Kidney epithelial cell (primary cell): ENCODE results near the gene WBP4. TPM values are rescaled to one million over a fixed set of nuclear protein-coding genes. Genes with fewer than 3 reads are reported as not detected.

Source experiments
- DNase-seq: peaks from one replicate; pipeline ENCODE4 v3.0.0-alpha.2; 2010; ENCODE audit warnings: low read depth
- H3K27me3 ChIP-seq: 2 replicates; pipeline ENCODE4 v1.6.0; 2011; ENCODE audit warnings: low read length; ENCODE audit not compliant: control insufficient read depth, insufficient read depth
- H3K36me3 ChIP-seq: 2 replicates; pipeline ENCODE4 v1.5.1; 2011; ENCODE audit warnings: low read length; ENCODE audit not compliant: control insufficient read depth, insufficient read depth
- H3K4me3 ChIP-seq: 2 replicates; pipeline ENCODE4 v1.5.1; 2011; ENCODE audit warnings: low read depth, mild to moderate bottlenecking, control low read depth, low read length
- total RNA-seq: library from RNA; depleted of rRNA; stranded (reverse); fragments of >200 nt; gene quantifications from 2 replicates; pipeline ENCODE4 v1.2.3, GENCODE V29; 2015
- TF ChIP-seq, protein P1 (sequence below): IDR thresholded peaks from 2 replicates; pipeline ENCODE4 v1.5.1; 2011; ENCODE audit warnings: mild to moderate bottlenecking, moderate library complexity, low read length, control low read depth, inconsistent platforms; ENCODE audit not compliant: insufficient read depth, poor library complexity, severe bottlenecking

WBP4 gene, protein sequence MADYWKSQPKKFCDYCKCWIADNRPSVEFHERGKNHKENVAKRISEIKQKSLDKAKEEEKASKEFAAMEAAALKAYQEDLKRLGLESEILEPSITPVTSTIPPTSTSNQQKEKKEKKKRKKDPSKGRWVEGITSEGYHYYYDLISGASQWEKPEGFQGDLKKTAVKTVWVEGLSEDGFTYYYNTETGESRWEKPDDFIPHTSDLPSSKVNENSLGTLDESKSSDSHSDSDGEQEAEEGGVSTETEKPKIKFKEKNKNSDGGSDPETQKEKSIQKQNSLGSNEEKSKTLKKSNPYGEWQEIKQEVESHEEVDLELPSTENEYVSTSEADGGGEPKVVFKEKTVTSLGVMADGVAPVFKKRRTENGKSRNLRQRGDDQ
- 10.5 and 13.8 TPM in 2 replicates for total RNA-seq

DNA sequence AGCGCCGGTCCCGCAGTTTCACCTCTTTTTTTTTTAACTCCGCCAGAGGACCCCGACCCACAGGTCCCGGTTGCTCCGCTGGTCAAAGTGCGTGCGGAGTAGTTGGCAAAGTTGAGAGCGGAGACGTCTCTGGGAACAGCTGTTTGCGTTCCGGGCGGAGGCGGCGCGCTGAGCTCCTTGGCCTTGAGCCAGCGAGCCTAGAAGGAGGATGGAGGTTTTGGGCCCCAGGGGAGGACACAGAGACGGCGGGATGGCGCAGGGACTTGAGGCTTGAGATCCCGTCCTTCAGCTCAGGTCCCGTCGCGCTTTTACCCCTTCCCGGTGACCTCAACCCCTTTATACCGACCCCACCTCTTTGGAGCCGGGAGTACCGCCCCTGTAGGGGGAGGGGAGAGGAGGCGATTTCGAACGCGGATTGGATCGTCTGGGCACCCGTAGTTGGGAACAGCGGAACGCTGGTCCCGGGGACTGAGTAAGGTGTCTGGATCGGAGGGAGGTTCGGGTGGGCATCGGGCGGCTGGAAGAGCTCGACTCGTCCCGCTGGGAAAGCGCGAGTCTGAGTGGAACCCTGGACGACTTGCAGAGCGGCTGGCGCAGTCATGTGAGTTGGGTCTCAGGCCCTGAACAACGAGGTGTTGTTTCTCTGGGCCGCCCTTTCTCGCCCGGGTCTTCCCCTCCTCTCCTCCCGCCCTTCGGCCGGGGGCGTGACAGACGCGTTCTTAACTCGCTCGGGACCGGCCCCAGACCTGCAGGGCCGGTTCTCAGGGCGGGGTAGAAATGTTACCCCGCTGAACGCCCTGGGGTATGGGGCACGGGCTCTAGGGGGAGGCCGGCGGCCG, at the start of gene WBP4:
WBP4 (plus strand) TSS at position 435 of the 839 bp plus-strand sequence; CDS start at position 600, 165 bp downstream.
- no peaks in the 10 kb centered on the region for H3K36me3 ChIP-seq
- no peak for DNase-seq
- peak within 1 kb of the TSS; percentile 82 for H3K4me3 ChIP-seq
- no peaks in the 10 kb centered on the region for H3K27me3 ChIP-seq
- TF ChIP-seq, protein P1, sequence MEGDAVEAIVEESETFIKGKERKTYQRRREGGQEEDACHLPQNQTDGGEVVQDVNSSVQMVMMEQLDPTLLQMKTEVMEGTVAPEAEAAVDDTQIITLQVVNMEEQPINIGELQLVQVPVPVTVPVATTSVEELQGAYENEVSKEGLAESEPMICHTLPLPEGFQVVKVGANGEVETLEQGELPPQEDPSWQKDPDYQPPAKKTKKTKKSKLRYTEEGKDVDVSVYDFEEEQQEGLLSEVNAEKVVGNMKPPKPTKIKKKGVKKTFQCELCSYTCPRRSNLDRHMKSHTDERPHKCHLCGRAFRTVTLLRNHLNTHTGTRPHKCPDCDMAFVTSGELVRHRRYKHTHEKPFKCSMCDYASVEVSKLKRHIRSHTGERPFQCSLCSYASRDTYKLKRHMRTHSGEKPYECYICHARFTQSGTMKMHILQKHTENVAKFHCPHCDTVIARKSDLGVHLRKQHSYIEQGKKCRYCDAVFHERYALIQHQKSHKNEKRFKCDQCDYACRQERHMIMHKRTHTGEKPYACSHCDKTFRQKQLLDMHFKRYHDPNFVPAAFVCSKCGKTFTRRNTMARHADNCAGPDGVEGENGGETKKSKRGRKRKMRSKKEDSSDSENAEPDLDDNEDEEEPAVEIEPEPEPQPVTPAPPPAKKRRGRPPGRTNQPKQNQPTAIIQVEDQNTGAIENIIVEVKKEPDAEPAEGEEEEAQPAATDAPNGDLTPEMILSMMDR = peak; percentile 30

DNA sequence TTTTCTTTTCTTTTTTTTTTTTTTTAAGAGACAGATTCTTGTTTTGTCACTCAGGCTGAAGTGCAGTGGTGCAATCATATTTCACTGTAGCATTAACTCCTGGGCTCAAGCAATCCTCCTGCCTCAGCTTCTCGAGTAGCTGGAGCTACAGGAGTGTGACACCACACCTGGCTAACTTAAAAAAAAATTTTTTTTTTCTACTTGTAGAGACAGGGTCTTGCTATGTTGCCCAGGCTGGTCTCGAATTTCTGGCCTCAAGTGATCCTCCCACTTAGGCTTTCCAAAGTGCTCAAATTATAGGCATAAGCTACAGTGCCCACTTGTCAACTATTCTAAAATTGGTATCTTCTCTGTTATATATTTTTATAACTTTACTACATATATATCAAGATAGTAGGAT, 48.8 kb upstream of the WBP4 start:
- TF ChIP-seq, protein P1 = no peak
- Histone ChIP-seq H3K36me3 (no peaks in the 10 kb centered on the region), H3K27me3 (no peaks in the 10 kb centered on the region), H3K4me3 (no peak overlapping the region)
- DNase-seq = no peak

DNA sequence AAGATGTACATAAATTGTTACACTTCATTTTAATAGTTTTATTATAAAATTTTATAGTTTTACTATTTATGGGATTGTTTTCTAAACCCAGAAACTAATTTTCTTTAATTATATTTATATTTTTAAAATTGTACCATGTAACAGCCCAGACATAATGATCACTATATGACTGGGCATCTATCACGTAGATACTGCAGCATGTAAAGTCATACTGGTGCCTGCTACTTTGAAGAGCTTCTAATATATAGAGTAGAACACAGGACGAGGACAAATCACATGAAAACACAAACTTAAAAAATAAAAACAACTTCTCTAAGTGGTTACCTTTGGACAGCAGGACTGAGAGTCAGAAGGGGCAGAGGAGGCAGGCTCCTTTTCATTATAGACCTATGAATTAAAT, 47.5 kb upstream of the WBP4 start:
- TF ChIP-seq, protein P1 = no peak
- Histone ChIP-seq H3K36me3 (no peaks in the 10 kb centered on the region), H3K4me3 (no peak overlapping the region), H3K27me3 (no peaks in the 10 kb centered on the region)
- DNase-seq = no peak

DNA sequence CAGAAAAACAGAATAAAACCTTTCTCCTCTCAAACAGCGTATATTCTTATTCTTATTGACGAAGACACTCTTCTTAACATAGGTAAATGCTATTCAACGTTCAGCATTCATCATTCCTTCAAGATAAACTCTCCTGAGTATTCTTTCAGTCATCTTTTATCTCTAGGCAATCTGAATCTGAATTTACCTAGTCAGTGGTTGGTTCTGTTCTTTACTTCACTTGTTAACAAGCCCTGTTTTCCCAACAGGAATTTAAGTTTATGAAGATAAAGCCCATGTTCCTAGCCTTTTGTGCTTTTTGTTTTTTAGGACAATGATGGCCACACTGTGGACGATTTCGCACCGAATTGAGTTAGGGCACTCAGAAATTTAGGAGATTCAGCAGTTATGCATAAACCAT, 45.4 kb upstream of the WBP4 start:
- TF ChIP-seq, protein P1 = no peak
- DNase-seq = no peak
- no peaks in the 10 kb centered on the region for H3K36me3 ChIP-seq
- no peak overlapping the region for H3K4me3 ChIP-seq
- H3K27me3 ChIP-seq = no peaks in the 10 kb centered on the region

DNA sequence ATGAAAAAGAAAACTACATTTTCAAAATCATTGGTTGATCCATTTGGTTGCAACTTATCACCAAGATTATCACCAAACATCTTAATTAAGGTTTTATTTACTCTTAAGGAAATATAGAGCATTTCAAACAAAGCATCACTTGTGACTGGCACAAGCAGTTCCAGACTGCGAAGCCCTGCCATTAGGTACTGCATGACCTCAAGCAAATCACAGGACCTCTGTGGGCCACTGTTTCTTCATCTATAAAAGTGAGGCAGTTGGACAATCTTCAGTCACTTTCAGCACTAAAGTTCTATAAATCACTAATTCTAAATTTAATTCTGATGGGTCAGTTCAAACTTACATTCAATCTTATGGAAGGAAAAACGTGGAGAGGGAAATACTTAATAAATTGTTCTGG, 44.1 kb upstream of the WBP4 start:
- TF ChIP-seq, protein P1 = no peak
- Histone ChIP-seq H3K27me3 (no peaks in the 10 kb centered on the region), H3K36me3 (no peaks in the 10 kb centered on the region), H3K4me3 (peak overlapping the region; percentile 48)
- DNase-seq = no peak
